CD4-positive, alpha-beta T cell treated with Interleukin-12 subunit alpha and Interleukin-12 subunit beta, for 1 hour (primary cell): Measurements from ENCODE around the gene EHD1.
A peak's percentile ranks its signal among the peaks of the same experiment; 100 is the strongest.

Source experiments
- DNase-seq: peaks from one replicate; pipeline ENCODE4 v3.0.0-alpha.2; 2020

EHD1 gene

DNA sequence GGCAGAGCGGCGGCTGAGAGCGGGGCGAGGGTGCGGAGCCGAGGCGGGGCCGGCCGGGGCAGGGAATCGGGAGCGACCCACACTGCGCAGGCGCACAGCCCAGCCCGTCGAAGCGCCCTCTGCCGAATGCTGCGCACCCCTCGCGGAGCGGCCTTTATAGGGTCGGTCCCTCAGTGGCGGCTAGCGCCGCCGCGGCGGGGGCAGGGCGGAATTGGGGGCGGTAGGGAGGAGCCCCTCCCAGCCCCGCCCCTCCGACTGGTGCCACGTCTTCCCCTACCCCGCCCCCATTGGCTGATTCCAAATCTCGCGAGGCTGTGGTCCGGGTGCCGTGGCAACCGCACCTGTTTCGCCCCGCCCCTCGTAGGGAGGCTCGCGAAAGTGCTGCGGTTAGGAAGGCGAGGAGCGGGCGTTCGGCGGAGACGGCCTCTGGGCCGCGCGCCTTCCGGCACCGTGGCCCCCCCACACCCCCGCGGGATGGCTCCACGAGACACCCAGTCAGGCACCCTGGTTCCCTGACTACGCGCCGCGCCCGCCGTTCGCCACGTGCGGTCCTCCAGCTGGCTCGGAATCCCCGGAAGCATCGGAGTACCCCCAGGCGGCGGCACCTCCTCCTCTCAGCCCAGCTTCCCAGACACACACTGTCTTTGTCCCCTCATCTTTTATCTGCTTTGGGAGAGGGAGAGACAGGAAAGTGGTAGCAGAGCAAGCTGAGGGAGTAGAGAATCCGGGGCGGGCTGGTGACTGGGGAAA, at the start of gene EHD1:
Gene EHD1, minus strand, starts transcription at position 128 of the 750 bp plus-strand sequence. CDS start 157 bp downstream, outside the sequence.
- peak; percentile 100 for DNase-seq

GRCh38 chr11:64926689-64927088, 48.3 kb upstream of the EHD1 start:
- no peak for DNase-seq

GRCh38 chr11:64925536-64926436, 47.4 kb upstream of the EHD1 start:
- DNase-seq: no peak

DNA sequence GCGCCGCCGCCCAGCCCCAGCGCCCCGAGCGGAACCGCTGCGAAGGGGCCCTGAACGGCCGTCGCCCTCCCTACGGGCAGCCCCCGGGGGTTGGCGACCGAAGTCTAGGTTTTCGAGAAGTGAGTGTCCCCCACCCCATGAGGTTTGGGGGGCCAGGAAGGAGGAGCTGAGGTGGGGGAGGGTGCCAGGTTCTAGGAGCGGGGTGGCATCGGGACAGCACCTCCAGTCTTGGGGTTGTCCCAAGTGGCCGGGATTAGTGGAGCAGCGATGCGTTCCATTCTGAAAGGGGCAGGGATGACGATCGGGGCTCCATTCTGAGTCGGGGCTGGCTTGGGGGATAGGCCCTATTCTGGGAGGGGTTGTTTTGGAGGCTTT, 46.5 kb upstream of the EHD1 start:
- DNase-seq: no peak

DNA sequence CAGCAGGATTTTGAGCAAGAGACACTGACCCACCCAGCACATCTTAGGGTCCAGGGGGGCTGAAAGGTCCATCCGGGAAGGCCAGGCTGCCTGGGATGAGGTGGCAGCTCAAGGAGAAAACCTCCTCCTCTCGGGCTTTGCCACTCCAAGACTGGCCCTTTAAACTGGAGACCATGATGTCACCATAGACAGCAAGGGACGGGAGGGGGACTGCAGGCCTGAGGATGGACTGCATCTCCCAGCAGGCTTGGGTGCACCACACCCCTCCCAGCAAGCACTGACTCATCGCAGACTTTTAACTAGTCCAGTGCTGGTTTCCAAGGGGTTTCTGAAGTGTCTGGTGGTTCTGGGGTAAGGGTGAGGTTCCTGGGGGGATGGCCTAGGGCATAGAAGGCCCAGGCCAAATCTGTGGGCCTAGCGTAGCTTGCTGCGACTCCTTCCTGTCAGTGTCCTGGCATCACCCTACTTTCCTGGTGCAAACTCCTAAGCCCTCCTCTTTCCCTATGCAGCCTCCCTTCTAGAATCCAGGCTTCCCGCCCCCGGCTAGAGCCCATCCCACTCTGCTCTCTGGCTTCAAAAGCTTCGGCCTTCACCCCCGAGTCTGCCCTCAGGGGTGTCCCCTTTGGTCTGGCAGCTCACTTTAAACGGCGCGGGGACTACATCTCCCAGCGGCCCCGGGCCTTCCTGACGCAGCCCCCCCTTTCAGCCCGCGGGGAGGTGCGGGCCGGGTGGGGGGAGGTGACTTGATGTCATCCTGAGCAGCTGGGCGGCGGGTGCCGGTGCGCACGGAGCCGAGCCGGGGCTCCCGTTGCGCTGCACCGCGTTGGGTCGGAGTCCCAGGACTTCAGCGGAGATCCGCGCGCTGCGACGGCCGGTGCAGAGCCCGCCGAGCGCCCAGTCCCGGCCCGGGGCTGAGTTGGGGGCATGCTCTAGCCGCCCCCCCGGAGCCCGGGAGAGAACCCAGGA, 45.8 kb upstream of the EHD1 start, which contains the start of gene PPP2R5B:
Gene PPP2R5B, plus strand, starts transcription at position 746 of the 966 bp plus-strand sequence. CDS start 1,046 bp downstream, outside the sequence.
- DNase-seq: peak; percentile 91

DNA sequence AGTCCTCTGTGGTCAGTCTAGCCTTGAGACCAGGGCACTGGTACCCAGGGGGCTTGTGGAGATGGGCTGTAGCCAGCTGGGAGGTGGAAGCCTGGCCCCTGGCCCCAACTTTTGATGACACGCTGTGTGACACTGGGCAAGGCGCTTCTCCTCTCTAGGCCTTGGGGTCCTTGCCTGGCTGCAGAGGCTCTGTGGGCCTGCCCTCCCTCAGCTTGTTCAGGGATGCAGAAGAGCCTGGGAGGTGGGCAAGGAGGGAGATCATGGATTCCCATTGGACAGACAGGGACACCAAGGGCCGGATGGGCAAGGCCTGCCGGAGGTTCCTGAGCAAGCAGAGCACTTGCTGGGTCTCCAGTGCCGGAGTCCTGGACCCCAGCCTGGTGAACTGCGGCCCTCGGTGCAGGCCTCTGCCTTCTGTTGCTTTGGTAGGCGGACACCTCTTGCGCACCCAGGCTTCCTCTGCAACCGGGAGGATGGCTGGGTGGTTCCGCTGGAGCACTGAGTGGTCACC, 44.8 kb upstream of the EHD1 start:
- no peak for DNase-seq

DNA sequence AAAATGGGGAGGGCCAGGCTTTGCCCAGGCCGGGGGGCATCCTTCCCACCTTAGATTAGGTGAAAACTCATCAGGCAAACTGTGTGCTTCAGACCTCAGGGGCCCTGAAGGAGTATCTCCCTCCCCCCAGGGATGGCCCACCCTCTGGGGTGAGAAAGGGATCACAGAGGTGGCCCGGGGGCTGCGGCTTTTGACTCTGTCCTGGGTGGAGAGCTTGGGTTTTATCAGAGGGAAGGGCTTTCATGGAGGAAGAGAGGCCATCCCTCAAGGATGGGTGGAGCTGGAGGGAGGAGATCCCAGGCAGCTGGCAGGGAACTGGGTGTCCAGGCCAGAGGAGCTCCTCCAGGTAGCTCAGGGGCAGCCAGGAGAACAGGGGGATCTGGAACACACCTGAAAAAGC, 43.0 kb upstream of the EHD1 start:
- DNase-seq: no peak

DNA sequence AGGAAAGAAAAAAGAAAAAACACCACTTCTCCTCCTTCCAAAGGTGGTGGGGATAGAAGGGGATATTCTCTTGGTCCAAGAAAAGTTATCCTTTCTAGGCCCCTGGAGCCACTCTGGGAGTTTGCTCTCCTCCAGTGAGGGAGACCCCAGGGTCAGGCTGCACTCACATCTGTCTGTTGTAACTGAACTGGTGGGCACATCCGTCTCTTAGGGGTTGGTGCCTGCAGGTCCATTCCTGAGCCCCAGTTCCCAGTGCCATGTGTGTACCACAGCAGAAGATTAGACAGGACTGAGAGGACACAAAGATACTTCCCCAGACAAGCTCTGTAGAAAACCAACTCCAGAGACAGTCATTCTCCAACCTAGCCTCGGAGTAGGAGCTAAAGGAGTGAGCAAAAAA, 41.7 kb upstream of the EHD1 start:
- DNase-seq: no peak

GRCh38 chr11:64919627-64920026, 41.2 kb upstream of the EHD1 start:
- no peak for DNase-seq

DNA sequence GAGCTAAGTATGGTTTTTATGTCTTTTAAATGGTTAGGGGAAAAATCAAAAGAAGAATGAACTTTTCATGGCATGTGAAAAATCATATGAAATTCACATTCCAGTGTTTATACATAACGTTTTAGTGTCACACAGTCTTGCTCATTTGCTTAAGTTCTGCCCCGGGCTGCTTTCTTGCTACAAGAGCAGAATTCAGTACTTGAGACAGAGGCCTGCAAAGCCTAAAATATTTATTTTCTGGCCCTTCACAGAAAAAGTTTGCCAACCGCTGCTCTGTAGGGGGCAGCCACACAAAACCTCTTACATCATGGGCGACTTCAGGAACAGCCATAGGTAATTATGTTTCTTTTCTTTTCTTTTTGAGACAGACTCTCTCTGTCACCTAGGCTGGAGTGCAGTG, 39.6 kb upstream of the EHD1 start:
- no peak for DNase-seq

GRCh38 chr11:64917663-64917995, 39.2 kb upstream of the EHD1 start:
- DNase-seq: no peak

GRCh38 chr11:64916775-64917662, 38.6 kb upstream of the EHD1 start, which contains the start of gene ATG2A:
Gene ATG2A, minus strand, starts transcription at chr11:64917209. Its CDS starts 74 bp downstream, at chr11:64917135.
- peak; percentile 99 for DNase-seq

GRCh38 chr11:64916040-64916774, 37.8 kb upstream of the EHD1 start:
- peak; percentile 67 for DNase-seq

DNA sequence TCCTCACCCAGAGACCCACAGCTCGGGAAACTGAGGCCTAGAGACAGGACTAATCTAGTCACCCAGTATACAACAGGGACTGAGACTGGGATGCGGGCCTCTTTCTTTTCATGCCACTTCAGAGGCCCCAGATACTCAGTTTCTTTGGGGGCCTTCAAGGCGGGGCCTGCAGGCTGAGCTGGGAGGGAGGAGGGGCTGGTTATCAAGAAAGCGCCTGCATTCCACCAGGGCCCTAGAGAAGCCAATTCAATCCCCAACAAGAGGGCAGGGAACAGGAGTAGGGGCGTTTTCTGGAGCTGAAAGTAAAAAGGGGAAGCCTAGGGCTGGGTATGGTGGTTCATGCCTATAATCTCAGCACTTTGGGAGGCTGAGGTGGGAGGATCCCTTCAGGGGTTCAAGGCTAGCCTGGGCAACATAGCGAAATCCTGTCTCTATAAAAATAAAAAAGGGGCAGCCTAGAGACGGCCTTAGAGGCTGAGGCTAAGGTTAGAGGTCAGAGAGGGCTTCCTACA, 37.0 kb upstream of the EHD1 start:
- no peak for DNase-seq

DNA sequence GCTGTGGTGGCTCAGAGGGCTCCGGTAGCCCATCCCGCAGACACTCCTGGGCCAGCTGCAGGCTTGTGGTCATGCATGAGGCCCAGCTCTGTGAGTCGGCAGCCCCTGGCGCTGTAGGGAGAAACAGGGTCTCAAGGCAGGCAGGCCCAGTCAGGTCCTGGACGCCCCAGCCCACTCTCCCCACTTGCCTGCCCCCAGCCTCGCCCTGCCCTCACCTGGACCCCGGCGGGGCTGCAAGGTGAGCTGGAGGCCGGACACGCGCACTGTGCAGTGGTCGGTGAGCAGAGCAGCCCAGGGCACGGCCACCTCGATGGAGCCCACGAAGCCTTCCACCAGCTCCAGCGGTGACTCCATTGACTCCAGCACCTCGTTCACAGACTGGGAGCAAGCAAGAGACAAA, 35.7 kb upstream of the EHD1 start:
- no peak for DNase-seq

DNA sequence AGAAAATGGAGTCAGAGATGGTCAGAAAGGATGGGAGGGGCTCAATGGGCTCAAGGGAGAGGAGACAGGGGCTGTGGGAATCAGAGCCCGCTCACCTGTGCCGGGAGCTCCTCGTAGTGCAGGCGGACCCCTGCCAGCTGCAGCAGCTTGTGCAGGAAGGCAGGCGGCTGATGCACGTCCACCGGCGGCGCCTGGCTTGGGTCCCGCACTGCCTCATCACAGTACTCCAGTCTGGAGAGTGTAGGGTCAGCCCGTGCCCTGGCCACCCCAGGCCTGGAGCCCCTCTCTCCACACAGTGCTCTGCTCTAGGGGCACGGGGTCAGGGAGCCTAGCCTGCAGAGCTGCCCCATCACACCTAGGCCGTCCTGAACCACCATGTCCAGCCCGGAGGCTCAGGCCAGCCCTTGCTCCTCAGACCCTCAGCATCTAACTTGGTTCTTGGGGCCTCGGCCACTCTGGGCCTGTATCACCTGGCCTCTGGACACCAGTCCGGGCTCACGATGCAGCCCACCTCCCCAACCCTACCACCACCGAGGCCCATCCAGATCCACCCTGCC, 34.8 kb upstream of the EHD1 start:
- no peak for DNase-seq

DNA sequence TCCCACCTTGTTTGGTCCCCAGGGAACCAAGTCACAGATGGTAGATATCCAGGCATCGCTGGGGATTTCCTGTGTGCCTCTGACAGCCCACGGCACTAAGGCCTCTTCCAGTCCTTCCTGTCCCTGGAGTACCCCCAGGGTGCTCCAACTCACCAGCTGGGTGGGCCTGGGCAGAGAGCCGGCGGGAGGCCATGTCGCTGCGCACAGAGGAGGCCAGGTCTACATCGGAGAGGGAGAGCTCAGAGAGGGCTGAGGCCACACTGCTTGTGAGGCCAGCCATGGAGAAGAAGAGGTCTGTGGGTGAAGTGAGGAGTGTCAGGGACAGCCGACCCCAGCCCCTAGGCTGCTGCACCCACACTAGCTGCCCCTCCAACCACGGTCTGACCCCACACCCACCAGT, 33.3 kb upstream of the EHD1 start:
- DNase-seq: no peak

- no peak for DNase-seq
These were observed 32.7 kb upstream of the EHD1 start for GRCh38 chr11:64911142-64911541.

DNA sequence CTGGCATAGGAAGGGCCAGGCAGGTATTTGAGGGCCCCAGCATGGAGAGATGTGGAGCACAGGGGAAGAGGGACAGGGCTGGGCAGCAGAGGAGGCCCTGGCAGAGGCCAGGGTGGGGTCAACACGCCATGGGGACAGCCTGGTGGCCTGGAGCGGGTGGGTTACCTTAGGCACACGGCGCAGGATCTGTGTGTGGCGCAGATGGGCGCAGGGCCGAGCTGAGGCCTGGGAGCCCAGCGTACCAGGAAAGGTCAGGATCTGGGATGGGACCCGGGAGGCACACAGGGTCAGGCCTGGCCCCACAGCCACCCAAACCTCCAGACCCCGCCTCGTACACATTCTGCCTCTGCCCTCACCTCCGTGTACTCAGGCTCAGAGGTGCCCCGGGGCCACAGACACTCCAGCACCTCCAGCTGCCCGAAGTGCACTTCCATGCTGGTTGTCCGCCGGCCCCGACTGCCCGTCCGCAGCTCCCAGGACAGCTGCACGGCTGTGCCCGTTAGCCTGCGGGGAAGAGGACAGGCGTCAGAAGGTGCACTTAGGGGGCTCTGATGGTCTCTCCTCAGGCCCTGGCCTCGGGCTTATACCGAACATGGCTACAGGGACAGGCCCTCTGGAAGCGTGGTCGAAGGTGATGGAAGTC, 32.2 kb upstream of the EHD1 start:
- no peak for DNase-seq
